Measurements from ENCODE around the gene SLC36A3.
"Not testable (repeated sequence)": the region's sequence is repeated elsewhere in the genome, so short reads cannot be mapped to it uniquely, and the experiment has no call there.

The SLC36A3 gene

GRCh38 chr5:151239237-151239861 lies 64.2 kb downstream of the SLC36A3 start:
- DNase-seq (ENCODE audit: low read depth in 2 of 2), result no peak

GRCh38 chr5:151238303-151238741 lies 65.2 kb downstream of the SLC36A3 start:
- DNase-seq (ENCODE audit: low read depth in 2 of 2), result no peak

- DNase-seq (ENCODE audit: low read depth in 2 of 2), result no peak
Measured at GRCh38 chr5:151237685-151238084, 65.9 kb downstream of the SLC36A3 start.

- DNase-seq (ENCODE audit: low read depth in 2 of 2), result no peak
Measured at GRCh38 chr5:151236888-151237287, 66.7 kb downstream of the SLC36A3 start.

- DNase-seq (ENCODE audit: low read depth in 2 of 2), result not testable (repeated sequence)
Measured at GRCh38 chr5:151235239-151235571, 68.4 kb downstream of the SLC36A3 start.

GRCh38 chr5:151234476-151235238 lies 68.9 kb downstream of the SLC36A3 start:
- DNase-seq (ENCODE audit: low read depth in 2 of 2), result no peak

- DNase-seq (ENCODE audit: low read depth in 2 of 2), result no peak
Measured at GRCh38 chr5:151233616-151234085, 69.9 kb downstream of the SLC36A3 start.

GRCh38 chr5:151231359-151231758 lies 72.2 kb downstream of the SLC36A3 start:
- DNase-seq (ENCODE audit: low read depth in 2 of 2), result no peak

GRCh38 chr5:151230048-151230680 lies 73.4 kb downstream of the SLC36A3 start:
- no peak for DNase-seq (ENCODE audit: low read depth in 2 of 2)

- DNase-seq (ENCODE audit: low read depth in 2 of 2), result no peak
Measured at GRCh38 chr5:151228986-151229385, 74.6 kb downstream of the SLC36A3 start.

- DNase-seq (ENCODE audit: low read depth in 2 of 2), result no peak
Measured at GRCh38 chr5:151227918-151228447, 75.6 kb downstream of the SLC36A3 start.
